Naive B cell (primary cell): ENCODE data around the gene IRF8. TPM values are rescaled to one million over a fixed set of nuclear protein-coding genes. Genes with fewer than 3 reads are reported as not detected.
"Not testable (repeated sequence)": the region's sequence is repeated elsewhere in the genome, so short reads cannot be mapped to it uniquely, and the experiment has no call there.

Experiments used
- ATAC-seq, 2 donors: fragments of 150-1000 bp; cut with Tn5 transposase; 2 replicates each; pipeline ENCODE4 v1.10.0; 2021; ENCODE audit warnings: low read depth in 2 of 2, mild to moderate bottlenecking in 2 of 2, moderate library complexity in 2 of 2
- DNase-seq: peaks from one replicate; pipeline ENCODE4 v3.0.0; 2022
- H3K27ac Mint-ChIP-seq, 6 donors: one replicate each; pipeline ENCODE4 v1.8.0; 2020 to 2022; ENCODE audit warnings: mild to moderate bottlenecking in 6 of 6, mixed read lengths in 6 of 6, moderate library complexity in 5 of 6, inconsistent platforms in 2 of 6
- H3K27me3 Mint-ChIP-seq, 3 donors: one replicate each; pipeline ENCODE4 v1.8.0; 2021 to 2022; ENCODE audit warnings: mixed read lengths in 3 of 3, mild to moderate bottlenecking in 1 of 3
- H3K36me3 Mint-ChIP-seq, 2 donors: one replicate each; pipeline ENCODE4 v1.8.0; 2020 to 2022; ENCODE audit warnings: mixed read lengths in 2 of 2, inconsistent platforms in 1 of 2, mild to moderate bottlenecking in 1 of 2
- H3K4me1 Mint-ChIP-seq, 3 donors: one replicate each; pipeline ENCODE4 v1.8.0; 2020 to 2022; ENCODE audit warnings: mixed read lengths in 3 of 3, inconsistent platforms in 1 of 3, mild to moderate bottlenecking in 1 of 3, moderate library complexity in 1 of 3
- H3K4me3 Mint-ChIP-seq, 8 donors: one replicate each; pipeline ENCODE4 v1.8.0; 2020 to 2022; ENCODE audit warnings: mild to moderate bottlenecking in 8 of 8, mixed read lengths in 8 of 8, moderate library complexity in 8 of 8, inconsistent platforms in 2 of 8
- H3K9me3 Mint-ChIP-seq, 7 donors: one replicate each; pipeline ENCODE4 v1.8.0; 2020 to 2022; ENCODE audit warnings: mixed read lengths in 7 of 7, mild to moderate bottlenecking in 5 of 7, inconsistent platforms in 2 of 7, moderate library complexity in 1 of 7
- polyA plus RNA-seq, 6 donors: library from polyadenylated mRNA; unstranded; fragments of 300-500 nt; fragmentation: Illumina TruSeq; gene quantifications; one replicate each; pipeline ENCODE4 v1.2.3, GENCODE V29; 2021; ENCODE audit warnings: low read depth in 6 of 6

Gene IRF8
- polyA plus RNA-seq, 6 donors from 2014 or later = 646 to 909 (median 752) TPM

GRCh38 chr16:85941863-85942644 is 43.1 kb downstream of the IRF8 start:
- ATAC-seq (no peak), DNase-seq (no peak)
- Mint-ChIP-seq H3K4me3 (peak overlapping the region in 6 of 8 donors; percentile 1 to 74 (median 18)), H3K4me1 (peaks cover 72 to 100% (median 83%) of the 10 kb centered on the region in 3 donors), H3K27me3 (no peaks in the 10 kb centered on the region), H3K27ac (peak overlapping the region in 3 of 6 donors; percentile 20 to 78 (median 47)), H3K9me3 (no peaks in the 10 kb centered on the region), H3K36me3 (no peaks in the 10 kb centered on the region)

GRCh38 chr16:85942659-85943058 is 43.7 kb downstream of the IRF8 start:
- DNase-seq, H3K27me3 Mint-ChIP-seq, ATAC-seq, H3K36me3 Mint-ChIP-seq, H3K9me3 Mint-ChIP-seq: not testable (repeated sequence)
- peak overlapping the region in 2 of 6 donors; percentile 47 to 82 for H3K27ac Mint-ChIP-seq
- peak overlapping the region in 2 of 8 donors; percentile 1 to 24 for H3K4me3 Mint-ChIP-seq
- peaks cover 72 to 100% (median 84%) of the 10 kb centered on the region in 3 donors for H3K4me1 Mint-ChIP-seq

- Mint-ChIP-seq H3K36me3 (no peaks in the 10 kb centered on the region), H3K9me3 (no peaks in the 10 kb centered on the region), H3K4me3 (peak overlapping the region in 7 of 8 donors; percentile 82 to 98 (median 96)), H3K27ac (peak overlapping the region in 4 of 6 donors; percentile 47 to 99 (median 96)), H3K4me1 (peaks cover 70 to 99% (median 84%) of the 10 kb centered on the region in 3 donors), H3K27me3 (no peaks in the 10 kb centered on the region)
- ATAC-seq (no peak), DNase-seq (no peak)
Observed at GRCh38 chr16:85943711-85944110, 44.7 kb downstream of the IRF8 start.

- ATAC-seq (no peak), DNase-seq (peak; percentile 38)
- H3K9me3 Mint-ChIP-seq = no peaks in the 10 kb centered on the region
- peak overlapping the region; percentile 94 to 99 (median 99) for H3K27ac Mint-ChIP-seq
- peak overlapping the region; percentile 82 to 99 (median 96) for H3K4me3 Mint-ChIP-seq
- no peaks in the 10 kb centered on the region for H3K36me3 Mint-ChIP-seq
- no peaks in the 10 kb centered on the region for H3K27me3 Mint-ChIP-seq
- H3K4me1 Mint-ChIP-seq = peaks cover 71 to 99% (median 84%) of the 10 kb centered on the region in 3 donors
Observed at GRCh38 chr16:85944572-85945423, 45.8 kb downstream of the IRF8 start.

- Mint-ChIP-seq H3K4me3 (peak overlapping the region; percentile 82 to 99 (median 96)), H3K27me3 (no peaks in the 10 kb centered on the region), H3K9me3 (no peaks in the 10 kb centered on the region), H3K36me3 (no peaks in the 10 kb centered on the region), H3K27ac (peak overlapping the region; percentile 94 to 99 (median 99)), H3K4me1 (peaks cover 71 to 99% (median 86%) of the 10 kb centered on the region in 3 donors)
- no peak for DNase-seq
- ATAC-seq = peak; percentile 22
Observed at GRCh38 chr16:85945424-85945751, 46.4 kb downstream of the IRF8 start.

GRCh38 chr16:85946541-85947124 is 47.7 kb downstream of the IRF8 start:
- Mint-ChIP-seq H3K36me3 (no peaks in the 10 kb centered on the region), H3K27me3 (no peaks in the 10 kb centered on the region), H3K4me3 (peak overlapping the region; percentile 82 to 99 (median 96)), H3K27ac (peak overlapping the region; percentile 94 to 99 (median 99)), H3K9me3 (no peaks in the 10 kb centered on the region), H3K4me1 (peaks cover 79 to 99% (median 93%) of the 10 kb centered on the region in 3 donors)
- DNase-seq (no peak), ATAC-seq (no peak)

GRCh38 chr16:85947230-85948137 is 48.5 kb downstream of the IRF8 start:
- H3K4me3 Mint-ChIP-seq = peak overlapping the region; percentile 82 to 99 (median 96)
- no peaks in the 10 kb centered on the region for H3K36me3 Mint-ChIP-seq
- no peaks in the 10 kb centered on the region for H3K9me3 Mint-ChIP-seq
- peak overlapping the region; percentile 94 to 99 (median 99) for H3K27ac Mint-ChIP-seq
- ATAC-seq (peak; percentile 79 to 83), DNase-seq (peak; percentile 59)
- H3K4me1 Mint-ChIP-seq = peaks cover 70 to 96% (median 85%) of the 10 kb centered on the region in 3 donors
- no peaks in the 10 kb centered on the region for H3K27me3 Mint-ChIP-seq

GRCh38 chr16:85948138-85948509 is 49.2 kb downstream of the IRF8 start:
- ATAC-seq = peak; percentile 11 to 13

GRCh38 chr16:85948616-85949265 is 49.8 kb downstream of the IRF8 start:
- no peaks in the 10 kb centered on the region for H3K27me3 Mint-ChIP-seq
- H3K9me3 Mint-ChIP-seq = no peaks in the 10 kb centered on the region
- H3K4me1 Mint-ChIP-seq = peaks cover 69 to 86% (median 83%) of the 10 kb centered on the region in 3 donors
- H3K4me3 Mint-ChIP-seq = peak overlapping the region; percentile 73 to 98 (median 94)
- no peak for DNase-seq
- H3K27ac Mint-ChIP-seq = peak overlapping the region; percentile 26 to 99 (median 99)
- no peak for ATAC-seq
- H3K36me3 Mint-ChIP-seq = no peaks in the 10 kb centered on the region

More at GRCh38 chr16:85948138-85948509, 49.2 kb downstream of the IRF8 start:
- Mint-ChIP-seq H3K36me3 (no peaks in the 10 kb centered on the region), H3K4me3 (peak overlapping the region; percentile 82 to 99 (median 96)), H3K27ac (peak overlapping the region; percentile 26 to 99 (median 99)), H3K9me3 (no peaks in the 10 kb centered on the region), H3K4me1 (peaks cover 72 to 89% (median 83%) of the 10 kb centered on the region in 3 donors), H3K27me3 (no peaks in the 10 kb centered on the region)
- no peak for DNase-seq

GRCh38 chr16:85950136-85950918 is 51.4 kb downstream of the IRF8 start:
- Mint-ChIP-seq H3K27me3 (no peaks in the 10 kb centered on the region), H3K36me3 (no peaks in the 10 kb centered on the region), H3K9me3 (no peaks in the 10 kb centered on the region), H3K4me3 (peak overlapping the region in 7 of 8 donors; percentile 51 to 97 (median 73)), H3K4me1 (peaks cover 61 to 85% (median 78%) of the 10 kb centered on the region in 3 donors), H3K27ac (peak overlapping the region; percentile 60 to 99 (median 88))
- ATAC-seq (peak in 1 of 2 donors; percentile 3), DNase-seq (no peak)

GRCh38 chr16:85952197-85952596 is 53.2 kb downstream of the IRF8 start:
- H3K36me3 Mint-ChIP-seq = no peaks in the 10 kb centered on the region
- no peak overlapping the region for H3K27ac Mint-ChIP-seq
- H3K9me3 Mint-ChIP-seq = no peaks in the 10 kb centered on the region
- no peaks in the 10 kb centered on the region for H3K27me3 Mint-ChIP-seq
- no peak for DNase-seq
- H3K4me1 Mint-ChIP-seq = peaks cover 57 to 85% (median 79%) of the 10 kb centered on the region in 3 donors
- ATAC-seq = no peak
- no peak overlapping the region for H3K4me3 Mint-ChIP-seq
